HS-5 (cell line): Measurements from ENCODE around the gene HLCS.

Experiments
- DNase-seq: peaks from one replicate; pipeline ENCODE4 v3.0.0-alpha.2; 2012; ENCODE audit warnings: low read depth

Gene HLCS

GRCh38 chr21:36703626-36704280 lies 262.7 kb downstream of the HLCS start:
- no peak for DNase-seq

- no peak for DNase-seq
Measured at GRCh38 chr21:36703123-36703522, 263.3 kb downstream of the HLCS start.

GRCh38 chr21:36702622-36702968 lies 263.9 kb downstream of the HLCS start:
- DNase-seq = no peak

- no peak for DNase-seq
Measured at GRCh38 chr21:36701756-36702621, 264.5 kb downstream of the HLCS start.

GRCh38 chr21:36700971-36701755 lies 265.3 kb downstream of the HLCS start:
- no peak for DNase-seq
